ENCODE measurements around the gene ARHGAP10. TPM values are rescaled to one million over a fixed set of nuclear protein-coding genes. Genes with fewer than 3 reads are reported as not detected.

The ARHGAP10 gene
- total and polyA plus RNA-seq, 2 donors (not counting 1 experiment from before 2014, with no cell fraction given): 0.10 to 0.34 TPM

- no peak overlapping the region for H3K27ac ChIP-seq (ENCODE audit: low read length in 2 of 2)
These were observed 789 bp downstream of the ARHGAP10 start for GRCh38 chr4:147732518-147733235.

More at GRCh38 chr4:147732518-147733235, 789 bp downstream of the ARHGAP10 start:
- Histone ChIP-seq H3K9ac (ENCODE audit: low read length) (peak overlapping the region; percentile 71), H4K20me1 (ENCODE audit: control insufficient read depth, insufficient read depth, low read length, poor library complexity, severe bottlenecking) (no peaks in the 10 kb centered on the region), H3K27me3 (replicated peaks in 1 of 4; ENCODE audit: control extremely low read depth in 1 of 4, control insufficient read depth in 3 of 4, insufficient read depth in 4 of 4, low read length in 3 of 4) (peaks cover 0 to 40% (median 26%) of the 10 kb centered on the region in 4 experiments), H3K4me3 (ENCODE audit: control extremely low read depth in 1 of 5, extremely low read depth in 1 of 5, insufficient read depth in 1 of 5, low read depth in 2 of 5, low read length in 4 of 5) (peak overlapping the region; percentile 46 to 70 (median 60)), H2AFZ (ENCODE audit: insufficient read depth, low read depth, low read length, poor library complexity, severe bottlenecking) (peak overlapping the region; percentile 86), H3K9me3 (ENCODE audit: control extremely low read depth in 1 of 3, control insufficient read depth in 2 of 3, insufficient read depth in 1 of 3, low read length in 2 of 3) (peaks cover 0 to 3% (median 0%) of the 10 kb centered on the region in 3 donors), H3K4me2 (replicated peaks; ENCODE audit: low read depth, low read length, poor library complexity, severe bottlenecking) (peak overlapping the region; percentile 93), H3K36me3 (replicated peaks in 1 of 2; ENCODE audit: control extremely low read depth in 1 of 2, control insufficient read depth in 1 of 2, extremely low read depth in 1 of 2, insufficient read depth in 2 of 2, low read length in 1 of 2) (no peaks in the 10 kb centered on the region), H3K79me2 (ENCODE audit: control insufficient read depth, insufficient read depth, low read length) (no peaks in the 10 kb centered on the region), H3K4me1 (ENCODE audit: control insufficient read depth in 2 of 2, insufficient read depth in 2 of 2, low read length in 2 of 2) (peaks cover 16 to 22% of the 10 kb centered on the region in 2 donors)
- ATAC-seq (ENCODE audit: low read depth) (no peak), DNase-seq (no peak)
- Mint-ChIP-seq H3K4me1 (peaks cover 17% of the 10 kb centered on the region), H3K27ac (peak overlapping the region; percentile 60), H3K4me3 (peak overlapping the region; percentile 87), H3K9me3 (ENCODE audit: insufficient read depth) (no peaks in the 10 kb centered on the region), H3K27me3 (peaks cover 52% of the 10 kb centered on the region)
- ChIA-PET CTCF (interaction anchor here (1.4 kb wide), 1 partner anchor 49 kb away, joined by 4 read pairs; the partner anchor contains the start of gene PRMT9), POLR2A (interaction anchor here (1.5 kb wide), 1 partner anchor 49 kb away, joined by 4 read pairs; the partner anchor contains the start of gene PRMT9)
- TF ChIP-seq CTCF (IDR thresholded peaks at IDR 0.05) (no peak), EZH2 (IDR thresholded peaks at IDR 0.05; ENCODE audit: borderline replicate concordance, insufficient read depth, low read depth, low read length, poor library complexity, severe bottlenecking) (no peak)
- intact Hi-C loops (cut with micrococcal nuclease): no loop called here
- 2% methylated on average over 34 of the region's 38 CpGs for WGBS (ENCODE audit: insufficient coverage)

All from B cell (primary cell).